ENCODE data around the gene JAK1. TPM values are rescaled to one million over a fixed set of nuclear protein-coding genes. Genes with fewer than 3 reads are reported as not detected.

JAK1 gene
- total and polyA plus RNA-seq, 2 of the 8 experiments (the other 6 are each of a cell fraction or from before 2014, with no cell fraction given), result 7.8 to 24.5 TPM

- TF ChIP-seq KDM1A (IDR thresholded peaks at IDR 0.05; ENCODE audit: borderline replicate concordance, low read length) (no peak), SP2 (IDR thresholded peaks at IDR 0.05; ENCODE audit: low read length) (no peak), SUZ12 (IDR thresholded peaks at IDR 0.05; ENCODE audit: low read length) (no peak), MAX (IDR thresholded peaks at IDR 0.05) (no peak), RBBP5 (IDR thresholded peaks at IDR 0.05; ENCODE audit: borderline replicate concordance, low read depth, low read length) (no peak)
Measured at GRCh38 chr1:64878931-64879611, 87.3 kb downstream of the JAK1 start (continued).

All from H1 (cell line).